ENCODE measurements around the gene HILPDA. TPM values are rescaled to one million over a fixed set of nuclear protein-coding genes. Genes with fewer than 3 reads are reported as not detected.
A peak's percentile ranks its signal among the peaks of the same experiment; 100 is the strongest.
"Not testable (repeated sequence)": the region's sequence is repeated elsewhere in the genome, so short reads cannot be mapped to it uniquely, and the experiment has no call there.

Gene HILPDA
- total RNA-seq, 1 donor from 2014 or later = 12.4 TPM

GRCh38 chr7:128454808-128455542 is 703 bp upstream of the HILPDA start:
- H3K4me3 ChIP-seq (ENCODE audit: insufficient read depth, low read depth, low read length) = peak overlapping the region; percentile 88
- H3K4me2 ChIP-seq (ENCODE audit: low read length) = peak overlapping the region; percentile 89
- no peaks in the 10 kb centered on the region for H3K9me3 ChIP-seq (ENCODE audit: insufficient read depth, low read depth, low read length)
- H3K9ac ChIP-seq (ENCODE audit: low read length) = peak overlapping the region; percentile 92
- peak overlapping the region; percentile 84 for H3K27ac ChIP-seq (ENCODE audit: low read depth, low read length)
- H3K27me3 Mint-ChIP-seq (ENCODE audit: low read depth, unreplicated experiment) = peaks cover 4% of the 10 kb centered on the region
- peak; percentile 47 for DNase-seq (ENCODE audit: low read depth)
- H2AFZ ChIP-seq (ENCODE audit: low read depth, low read length) = peak overlapping the region; percentile 66
- H3K36me3 Mint-ChIP-seq (ENCODE audit: low read depth, unreplicated experiment) = peaks cover 7% of the 10 kb centered on the region
- no peak for FAIRE-seq
- peak overlapping the region; percentile 87 for H3K4me3 Mint-ChIP-seq (ENCODE audit: unreplicated experiment)
- H3K4me1 Mint-ChIP-seq (ENCODE audit: low read depth, unreplicated experiment) = peaks cover 8% of the 10 kb centered on the region
- H3K9me3 Mint-ChIP-seq (ENCODE audit: unreplicated experiment) = no peaks in the 10 kb centered on the region
- peaks cover 42% of the 10 kb centered on the region for H3K79me2 ChIP-seq (ENCODE audit: insufficient read depth, low read length)
- H3K27ac Mint-ChIP-seq (ENCODE audit: unreplicated experiment) = peak overlapping the region; percentile 99
- TF ChIP-seq CTCF (IDR thresholded peaks at IDR 0.05; ENCODE audit: insufficient read depth, low read depth, low read length) (no peak), EZH2 (IDR thresholded peaks at IDR 0.05; ENCODE audit: insufficient read depth, low read length) (no peak)
- peaks cover 5% of the 10 kb centered on the region for H3K36me3 ChIP-seq (ENCODE audit: insufficient read depth, low read length)
- peaks cover 17% of the 10 kb centered on the region for H3K4me1 ChIP-seq (ENCODE audit: insufficient read depth, low read length)
- H3K27me3 ChIP-seq (ENCODE audit: insufficient read depth, low read length) = peaks cover 4% of the 10 kb centered on the region
- H4K20me1 ChIP-seq (ENCODE audit: insufficient read depth, low read length) = peaks cover 33% of the 10 kb centered on the region

GRCh38 chr7:128456255-128456725 is 612 bp downstream of the HILPDA start:
- H3K4me2 ChIP-seq (ENCODE audit: low read length) = peak overlapping the region; percentile 89
- Mint-ChIP-seq H3K9me3 (ENCODE audit: unreplicated experiment) (no peaks in the 10 kb centered on the region), H3K27ac (ENCODE audit: unreplicated experiment) (peak overlapping the region; percentile 56), H3K4me3 (ENCODE audit: unreplicated experiment) (peak overlapping the region; percentile 98), H3K36me3 (ENCODE audit: low read depth, unreplicated experiment) (peaks cover 7% of the 10 kb centered on the region), H3K27me3 (ENCODE audit: low read depth, unreplicated experiment) (peaks cover 4% of the 10 kb centered on the region), H3K4me1 (ENCODE audit: low read depth, unreplicated experiment) (peaks cover 8% of the 10 kb centered on the region)
- no peaks in the 10 kb centered on the region for H3K9me3 ChIP-seq (ENCODE audit: insufficient read depth, low read depth, low read length)
- H3K9ac ChIP-seq (ENCODE audit: low read length) = peak overlapping the region; percentile 92
- peak overlapping the region; percentile 66 for H2AFZ ChIP-seq (ENCODE audit: low read depth, low read length)
- H3K79me2 ChIP-seq (ENCODE audit: insufficient read depth, low read length) = peaks cover 44% of the 10 kb centered on the region
- peaks cover 4% of the 10 kb centered on the region for H3K27me3 ChIP-seq (ENCODE audit: insufficient read depth, low read length)
- TF ChIP-seq CTCF (IDR thresholded peaks at IDR 0.05; ENCODE audit: insufficient read depth, low read depth, low read length) (no peak), EZH2 (IDR thresholded peaks at IDR 0.05; ENCODE audit: insufficient read depth, low read length) (no peak)
- FAIRE-seq (no peak), DNase-seq (ENCODE audit: low read depth) (no peak)
- H3K4me3 ChIP-seq (ENCODE audit: insufficient read depth, low read depth, low read length) = peak overlapping the region; percentile 88
- H3K36me3 ChIP-seq (ENCODE audit: insufficient read depth, low read length) = peaks cover 5% of the 10 kb centered on the region
- peaks cover 41% of the 10 kb centered on the region for H4K20me1 ChIP-seq (ENCODE audit: insufficient read depth, low read length)
- peaks cover 17% of the 10 kb centered on the region for H3K4me1 ChIP-seq (ENCODE audit: insufficient read depth, low read length)
- H3K27ac ChIP-seq (ENCODE audit: low read depth, low read length) = peak overlapping the region; percentile 74

GRCh38 chr7:128457385-128457784 is 1.7 kb downstream of the HILPDA start:
- H3K4me3 Mint-ChIP-seq (ENCODE audit: unreplicated experiment) = peak overlapping the region; percentile 98
- not testable (repeated sequence) for H3K4me3 ChIP-seq (ENCODE audit: insufficient read depth, low read depth, low read length); H3K27me3 ChIP-seq (ENCODE audit: insufficient read depth, low read length); H3K27me3 Mint-ChIP-seq (ENCODE audit: low read depth, unreplicated experiment); H3K9ac ChIP-seq (ENCODE audit: low read length); H3K27ac Mint-ChIP-seq (ENCODE audit: unreplicated experiment); H3K27ac ChIP-seq (ENCODE audit: low read depth, low read length); H2AFZ ChIP-seq (ENCODE audit: low read depth, low read length); H3K9me3 ChIP-seq (ENCODE audit: insufficient read depth, low read depth, low read length); H3K9me3 Mint-ChIP-seq (ENCODE audit: unreplicated experiment); DNase-seq (ENCODE audit: low read depth); H3K36me3 ChIP-seq (ENCODE audit: insufficient read depth, low read length); H3K4me1 Mint-ChIP-seq (ENCODE audit: low read depth, unreplicated experiment); FAIRE-seq; H3K36me3 Mint-ChIP-seq (ENCODE audit: low read depth, unreplicated experiment)
- Histone ChIP-seq H3K4me1 (ENCODE audit: insufficient read depth, low read length) (peaks cover 17% of the 10 kb centered on the region), H3K79me2 (ENCODE audit: insufficient read depth, low read length) (peaks cover 49% of the 10 kb centered on the region), H4K20me1 (ENCODE audit: insufficient read depth, low read length) (peaks cover 49% of the 10 kb centered on the region), H3K4me2 (ENCODE audit: low read length) (peak overlapping the region; percentile 89)
